Right hindlimb (tissue), 1 donor: Measurements from ENCODE around the gene RPL28.

Experiments used
- DNase-seq: peaks from one replicate; pipeline ENCODE4 v3.0.0-alpha.2; 2018

The RPL28 gene

DNA sequence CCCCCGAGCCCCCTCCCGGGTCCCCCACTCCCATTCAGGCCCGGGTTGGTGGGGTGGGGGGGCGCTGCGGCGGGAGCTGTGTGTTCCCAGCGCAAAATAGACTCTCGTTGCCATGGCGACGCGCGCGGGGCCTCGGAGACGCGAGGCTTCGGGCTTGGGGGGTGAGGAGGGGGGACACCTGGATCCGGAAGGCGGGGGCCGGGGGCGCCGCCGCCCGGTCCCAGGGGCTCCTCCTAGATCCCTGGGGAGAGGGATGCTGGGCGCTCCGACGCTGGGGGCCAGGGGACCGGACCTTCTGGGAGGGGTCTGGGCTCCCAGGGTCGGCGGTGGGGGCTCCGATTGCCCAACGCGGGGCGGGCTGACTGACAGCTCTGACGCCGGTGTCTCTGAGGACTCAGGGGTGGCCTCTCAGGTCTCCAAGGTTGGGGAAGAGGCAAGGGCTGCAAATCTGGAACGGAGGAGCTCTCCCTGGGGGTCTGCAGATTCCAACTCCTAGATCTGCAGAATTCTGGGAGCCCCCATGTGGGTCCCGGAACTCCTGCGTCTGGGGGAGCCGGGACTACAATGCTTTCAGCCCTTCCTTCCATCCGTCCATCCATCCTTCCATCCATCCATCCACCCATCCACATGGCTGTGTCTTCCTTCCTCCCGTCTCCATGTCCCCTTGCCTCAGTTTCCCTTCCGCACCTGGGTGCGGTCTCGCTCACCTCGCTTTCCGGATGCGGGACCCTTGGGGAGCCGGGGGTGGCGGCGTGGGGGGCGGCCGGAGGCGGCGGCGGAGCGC, 66.4 kb downstream of the RPL28 start:
- DNase-seq: peak; percentile 50
